ENCODE data around the gene CLPX. TPM values are rescaled to one million over a fixed set of nuclear protein-coding genes. Genes with fewer than 3 reads are reported as not detected.
"Not testable (repeated sequence)": the region's sequence is repeated elsewhere in the genome, so short reads cannot be mapped to it uniquely, and the experiment has no call there.

Gene CLPX
- 38.2 TPM for total RNA-seq
- long read RNA-seq, full-length matches to known transcripts, result 28 of 35 reads
- long read RNA-seq, partial matches to known transcripts, result 2 of 35 reads
- long read RNA-seq, other reads (novel, unspliced or antisense), result 5 of 35 reads

DNA sequence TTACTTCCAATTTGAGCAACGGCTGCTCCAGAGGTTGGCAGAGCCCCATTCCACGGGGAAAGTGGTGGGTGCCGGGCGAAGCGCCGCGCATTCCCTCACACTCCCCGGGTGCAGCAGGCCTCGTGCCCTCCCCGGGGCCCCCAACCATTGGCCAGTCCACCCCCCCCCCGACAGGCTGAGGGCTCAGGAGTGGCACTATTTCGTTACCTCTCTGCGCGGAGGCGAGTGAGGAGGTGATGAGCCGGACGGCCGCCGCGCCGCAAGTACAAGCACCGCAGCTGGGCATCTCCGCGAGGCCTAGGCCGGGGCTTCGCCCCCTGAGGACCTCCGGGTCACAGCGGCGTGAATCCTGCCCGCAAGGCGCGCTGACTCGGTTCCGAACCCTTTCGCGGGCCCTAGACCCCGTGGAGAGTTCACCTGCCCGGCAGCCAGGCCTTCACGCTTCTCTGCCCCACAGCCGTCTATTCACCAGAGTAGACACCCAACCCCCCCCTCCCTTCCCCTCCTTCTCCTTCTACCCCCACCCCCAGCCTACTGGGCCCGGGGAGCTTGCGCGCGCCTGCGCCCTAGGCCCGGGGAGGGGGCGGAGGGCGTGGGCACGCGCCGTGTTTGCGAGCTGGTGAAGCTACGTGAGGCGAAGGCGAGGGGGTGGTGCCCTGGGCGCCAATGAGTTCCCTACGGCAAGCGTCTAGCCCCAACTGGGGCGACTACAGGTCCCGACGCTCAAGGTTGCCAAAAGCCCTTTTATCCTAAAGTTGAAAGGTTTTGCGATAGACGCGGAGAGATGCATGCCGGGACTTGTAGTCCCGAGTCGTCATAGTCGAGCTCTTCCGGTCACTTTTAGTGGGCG, at the start of gene CLPX:
Gene CLPX, minus strand, starts transcription at position 475 of the 850 bp plus-strand sequence. Its CDS starts 189 bp downstream, at position 286.
- intact Hi-C loops (cut with DNase I), result loop anchor here (10.0 kb wide), 1 partner anchor 120 kb away; the partner anchor contains the start of gene RNU5B-1
- peak; percentile 98 for ATAC-seq

DNA sequence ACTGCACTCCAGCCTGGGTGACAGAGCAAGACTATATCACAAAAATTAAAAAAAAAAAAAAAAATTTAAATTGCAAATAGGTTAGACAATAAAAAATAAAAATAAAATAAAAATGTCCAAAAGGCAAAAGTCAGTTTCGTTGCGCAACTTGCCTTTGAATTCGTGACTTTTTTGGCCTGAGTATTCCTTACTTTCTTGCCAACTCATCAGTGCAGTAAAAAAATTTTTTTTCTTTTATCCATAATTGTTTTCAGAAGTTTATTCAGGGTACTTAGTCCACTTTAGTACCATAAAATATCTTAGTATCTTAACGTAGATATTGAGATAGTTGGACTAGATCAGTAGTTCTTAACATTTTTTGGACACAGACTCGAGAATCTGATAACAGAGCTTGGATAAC, 48.6 kb upstream of the CLPX start:
- H3K9me3 ChIP-seq, result no peaks in the 10 kb centered on the region
- TF ChIP-seq, protein P1, sequence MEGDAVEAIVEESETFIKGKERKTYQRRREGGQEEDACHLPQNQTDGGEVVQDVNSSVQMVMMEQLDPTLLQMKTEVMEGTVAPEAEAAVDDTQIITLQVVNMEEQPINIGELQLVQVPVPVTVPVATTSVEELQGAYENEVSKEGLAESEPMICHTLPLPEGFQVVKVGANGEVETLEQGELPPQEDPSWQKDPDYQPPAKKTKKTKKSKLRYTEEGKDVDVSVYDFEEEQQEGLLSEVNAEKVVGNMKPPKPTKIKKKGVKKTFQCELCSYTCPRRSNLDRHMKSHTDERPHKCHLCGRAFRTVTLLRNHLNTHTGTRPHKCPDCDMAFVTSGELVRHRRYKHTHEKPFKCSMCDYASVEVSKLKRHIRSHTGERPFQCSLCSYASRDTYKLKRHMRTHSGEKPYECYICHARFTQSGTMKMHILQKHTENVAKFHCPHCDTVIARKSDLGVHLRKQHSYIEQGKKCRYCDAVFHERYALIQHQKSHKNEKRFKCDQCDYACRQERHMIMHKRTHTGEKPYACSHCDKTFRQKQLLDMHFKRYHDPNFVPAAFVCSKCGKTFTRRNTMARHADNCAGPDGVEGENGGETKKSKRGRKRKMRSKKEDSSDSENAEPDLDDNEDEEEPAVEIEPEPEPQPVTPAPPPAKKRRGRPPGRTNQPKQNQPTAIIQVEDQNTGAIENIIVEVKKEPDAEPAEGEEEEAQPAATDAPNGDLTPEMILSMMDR (IDR thresholded peaks at IDR 0.05), result no peak
- H3K4me3 ChIP-seq, result no peak overlapping the region
- intact Hi-C loops (cut with DNase I), result no loop called here
- no peak for ATAC-seq
- no peaks in the 10 kb centered on the region for H3K36me3 ChIP-seq
- H3K27ac ChIP-seq, result no peak overlapping the region
- DNase-seq, result no peak
- no peaks in the 10 kb centered on the region for H3K27me3 ChIP-seq
- no peaks in the 10 kb centered on the region for H3K4me1 ChIP-seq

More for the DNA sequence above, at the start of gene CLPX:
- H3K4me3 ChIP-seq, result peak within 1 kb of the TSS; percentile 93
- peak; percentile 96 for DNase-seq
- peak within 1 kb of the TSS; percentile 91 for H3K27ac ChIP-seq
- no peaks in the 10 kb centered on the region for H3K27me3 ChIP-seq
- no peaks in the 10 kb centered on the region for H3K9me3 ChIP-seq
- peaks cover 21% of the 10 kb centered on the region for H3K4me1 ChIP-seq
- TF ChIP-seq, protein P1 (IDR thresholded peaks at IDR 0.05), result no peak
- H3K36me3 ChIP-seq, result peaks cover 7% of the 10 kb centered on the region

DNA sequence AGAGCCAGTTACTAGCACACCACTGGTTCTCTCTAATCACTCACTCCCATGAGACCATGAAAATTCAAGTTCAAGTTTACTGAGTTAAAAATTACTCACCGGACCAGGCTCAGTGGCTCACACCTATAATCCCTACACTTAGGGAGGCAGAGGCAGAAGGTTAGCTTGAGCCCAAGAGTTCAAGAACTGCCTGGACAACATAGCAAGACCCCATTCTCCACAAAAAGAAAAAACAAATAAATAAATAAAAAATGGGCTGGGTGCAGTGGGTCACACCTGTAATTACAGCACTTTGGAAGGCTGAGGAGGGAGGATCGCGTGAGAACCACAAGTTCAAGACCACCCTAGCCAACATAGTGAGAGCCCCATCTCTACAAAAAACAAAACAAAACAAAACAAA, 47.4 kb upstream of the CLPX start:
- no peak overlapping the region for H3K27ac ChIP-seq
- H3K4me3 ChIP-seq, result no peak overlapping the region
- no peak for ATAC-seq
- no peaks in the 10 kb centered on the region for H3K36me3 ChIP-seq
- DNase-seq, result no peak
- H3K27me3 ChIP-seq, result no peaks in the 10 kb centered on the region
- no peaks in the 10 kb centered on the region for H3K4me1 ChIP-seq
- intact Hi-C loops (cut with DNase I), result no loop called here
- TF ChIP-seq, protein P1 (IDR thresholded peaks at IDR 0.05), result no peak
- H3K9me3 ChIP-seq, result no peaks in the 10 kb centered on the region

DNA sequence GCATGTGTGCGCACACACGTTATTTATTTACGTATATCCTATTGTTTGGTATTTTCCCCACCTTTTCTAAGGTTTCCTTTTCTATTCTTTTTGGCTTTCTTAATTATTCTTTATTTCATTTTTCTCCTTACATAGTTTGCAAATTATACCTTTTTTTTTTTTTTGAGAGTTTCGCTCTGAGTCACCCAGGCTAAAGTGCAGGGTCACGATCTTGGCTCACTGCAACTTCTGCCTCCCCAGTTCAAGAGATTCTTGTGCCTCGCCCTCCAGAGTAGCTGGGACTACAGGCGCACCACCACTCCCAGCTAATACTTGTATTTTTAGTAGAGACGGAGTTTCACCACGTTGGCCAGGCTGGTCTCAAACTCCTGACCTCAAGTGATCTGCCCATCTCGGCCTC, 46.2 kb upstream of the CLPX start:
- no peaks in the 10 kb centered on the region for H3K9me3 ChIP-seq
- no peaks in the 10 kb centered on the region for H3K27me3 ChIP-seq
- ATAC-seq (no peak), DNase-seq (no peak)
- H3K4me3 ChIP-seq, result no peak overlapping the region
- TF ChIP-seq, protein P1 (IDR thresholded peaks at IDR 0.05), result no peak
- intact Hi-C loops (cut with DNase I), result no loop called here
- no peaks in the 10 kb centered on the region for H3K36me3 ChIP-seq
- no peak overlapping the region for H3K27ac ChIP-seq
- no peaks in the 10 kb centered on the region for H3K4me1 ChIP-seq

DNA sequence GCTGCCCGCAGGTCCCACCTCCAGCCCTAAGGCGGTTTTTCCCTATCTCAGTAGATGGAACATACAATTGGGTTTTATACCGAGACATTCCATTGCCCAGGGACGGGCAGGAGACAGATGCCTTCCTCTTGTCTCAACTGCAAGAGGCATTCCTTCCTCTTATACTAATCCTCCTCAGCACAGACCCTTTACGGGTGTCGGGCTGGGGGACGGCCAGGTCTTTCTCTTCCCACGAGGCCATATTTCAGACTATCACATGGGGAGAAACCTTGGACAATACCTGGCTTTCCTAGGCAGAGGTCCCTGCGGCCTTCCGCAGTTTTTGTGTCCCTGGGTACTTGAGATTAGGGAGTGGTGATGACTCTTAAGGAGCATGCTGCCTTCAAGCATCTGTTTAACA, 41.8 kb upstream of the CLPX start:
- DNase-seq; H3K27ac ChIP-seq; ATAC-seq; H3K4me1 ChIP-seq; H3K36me3 ChIP-seq; intact Hi-C loops (cut with DNase I); H3K27me3 ChIP-seq; H3K4me3 ChIP-seq; H3K9me3 ChIP-seq: not testable (repeated sequence)

DNA sequence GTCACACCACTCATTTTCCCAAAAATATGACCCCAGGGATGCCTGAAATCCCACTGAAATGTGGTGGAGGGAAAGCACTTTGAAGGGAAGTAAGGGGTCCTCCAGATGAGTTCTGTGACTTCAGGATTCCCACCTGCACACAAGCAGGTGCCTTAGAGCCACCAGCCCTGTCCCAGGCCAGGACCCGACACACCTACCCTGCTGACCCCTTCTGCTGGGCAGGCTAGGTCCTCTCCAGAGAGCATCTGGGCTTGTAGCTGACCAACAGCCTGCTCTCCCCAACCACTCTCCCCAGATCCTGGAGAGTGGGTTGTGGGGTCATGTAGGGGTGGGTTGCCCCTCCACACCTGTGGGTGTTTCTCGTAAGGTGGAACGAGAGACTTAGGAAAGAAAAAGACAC, 41.1 kb upstream of the CLPX start:
- Histone ChIP-seq H3K36me3 (no peaks in the 10 kb centered on the region), H3K27me3 (no peaks in the 10 kb centered on the region), H3K4me3 (no peak overlapping the region), H3K9me3 (no peaks in the 10 kb centered on the region), H3K4me1 (no peaks in the 10 kb centered on the region), H3K27ac (no peak overlapping the region)
- intact Hi-C loops (cut with DNase I), result no loop called here
- TF ChIP-seq, protein P1 (IDR thresholded peaks at IDR 0.05), result no peak
- ATAC-seq, result peak; percentile 29
- DNase-seq, result peak; percentile 53
